Vagina (tissue), 2 donors: ENCODE measurements around the gene GOLGA1. TPM values are rescaled to one million over a fixed set of nuclear protein-coding genes. Genes with fewer than 3 reads are reported as not detected.

ENCODE experiments used
- DNase-seq, 2 donors: peaks; one replicate each; pipeline ENCODE4 v3.0.0-alpha.2; 2017; ENCODE audit errors: extremely low spot score in 2 of 2
- H3K27ac ChIP-seq: fragments of 200-600 bp; sonication (generic); one replicate; pipeline ENCODE4 v1.5.1; 2019
- H3K27me3 ChIP-seq: fragments of 200-600 bp; sonication (generic); one replicate; pipeline ENCODE4 v1.5.1; 2019
- H3K36me3 ChIP-seq, 2 donors: fragments of 200-600 bp; sonication (generic); one replicate each; pipeline ENCODE4 v1.5.1; 2017 to 2019
- H3K4me1 ChIP-seq: fragments of 200-600 bp; sonication (generic); one replicate; pipeline ENCODE4 v1.5.1; 2019
- H3K4me3 ChIP-seq, 2 donors: fragments of 200-600 bp; sonication (generic); 1 replicate in 1 of 2; 2 replicates in 1 of 2; pipeline ENCODE4 v1.5.1; 2016 to 2019
- H3K9me3 ChIP-seq: fragments of 200-600 bp; sonication (generic); one replicate; pipeline ENCODE4 v1.5.1; 2019
- CTCF ChIP-seq, 3 experiments: fragments of 450-650 bp in 2 of 3; fragments of 200-600 bp in 1 of 3; sonication (generic) in 1 of 3; IDR thresholded peaks; one replicate each; pipeline ENCODE4 v1.5.1; 2017 to 2019; ENCODE audit warnings: antibody characterized with exemption in 3 of 3, mild to moderate bottlenecking in 2 of 3, moderate library complexity in 2 of 3
- POLR2A ChIP-seq, 2 donors: fragments of 450-650 bp; IDR thresholded peaks; one replicate each; pipeline ENCODE4 v1.6.1; 2017; ENCODE audit warnings: antibody characterized with exemption in 2 of 2, mild to moderate bottlenecking in 2 of 2, moderate library complexity in 2 of 2
- POLR2AphosphoS5 ChIP-seq, 2 donors: sonication (generic); formaldehyde crosslinking; IDR thresholded peaks; one replicate each; pipeline ENCODE4 v1.9.0; 2017; ENCODE audit warnings: antibody characterized with exemption in 2 of 2, mild to moderate bottlenecking in 2 of 2, low read depth in 1 of 2; ENCODE audit not compliant: insufficient read depth in 1 of 2
- intact Hi-C: fragments of 100-400 bp; cut with DNase I; formaldehyde crosslinking; loops from one replicate; pipeline ENCODE4 v1.15.1; 2023
- total RNA-seq: library from RNA; depleted of rRNA; stranded (reverse); fragments of >200 nt; gene quantifications from one replicate; pipeline ENCODE4 v1.2.3, GENCODE V29; 2016

Gene GOLGA1
- total RNA-seq, 1 donor from 2014 or later = 14.7 TPM

GRCh38 chr9:124914753-124915405 is 26.0 kb downstream of the GOLGA1 start:
- Histone ChIP-seq H3K9me3 (no peaks in the 10 kb centered on the region), H3K4me3 (no peak overlapping the region), H3K36me3 (peaks cover 0 to 41% of the 10 kb centered on the region in 2 donors), H3K27ac (no peak overlapping the region), H3K4me1 (no peaks in the 10 kb centered on the region), H3K27me3 (no peaks in the 10 kb centered on the region)
- intact Hi-C loops = no loop called here
- no peak for DNase-seq
- TF ChIP-seq POLR2AphosphoS5 (IDR thresholded peaks at IDR 0.05; ENCODE audit: insufficient read depth in 1 of 2, low read depth in 1 of 2) (no peak), POLR2A (IDR thresholded peaks at IDR 0.05) (no peak), CTCF (IDR thresholded peaks at IDR 0.05) (no peak)

- TF ChIP-seq POLR2A (IDR thresholded peaks at IDR 0.05) (no peak), CTCF (IDR thresholded peaks at IDR 0.05) (no peak), POLR2AphosphoS5 (IDR thresholded peaks at IDR 0.05; ENCODE audit: insufficient read depth in 1 of 2, low read depth in 1 of 2) (no peak)
- Histone ChIP-seq H3K27me3 (no peaks in the 10 kb centered on the region), H3K4me1 (no peaks in the 10 kb centered on the region), H3K27ac (no peak overlapping the region), H3K36me3 (peaks cover 0 to 28% of the 10 kb centered on the region in 2 donors), H3K4me3 (no peak overlapping the region), H3K9me3 (no peaks in the 10 kb centered on the region)
- DNase-seq = no peak
- intact Hi-C loops = no loop called here
Observed at GRCh38 chr9:124913378-124913777, 27.5 kb downstream of the GOLGA1 start.

- no peaks in the 10 kb centered on the region for H3K9me3 ChIP-seq
- H3K27me3 ChIP-seq = no peaks in the 10 kb centered on the region
- no peak for DNase-seq
- TF ChIP-seq CTCF (IDR thresholded peaks at IDR 0.05) = no peak
- TF ChIP-seq POLR2AphosphoS5 (IDR thresholded peaks at IDR 0.05; ENCODE audit: insufficient read depth in 1 of 2, low read depth in 1 of 2) = no peak
- no peak for TF ChIP-seq POLR2A (IDR thresholded peaks at IDR 0.05)
- H3K36me3 ChIP-seq = peaks cover 0 to 26% of the 10 kb centered on the region in 2 donors
- H3K27ac ChIP-seq = no peak overlapping the region
- H3K4me3 ChIP-seq = no peak overlapping the region
- H3K4me1 ChIP-seq = no peaks in the 10 kb centered on the region
- intact Hi-C loops = no loop called here
Observed at GRCh38 chr9:124911766-124912165, 29.1 kb downstream of the GOLGA1 start.

GRCh38 chr9:124908098-124908497 is 32.8 kb downstream of the GOLGA1 start:
- peaks cover 0 to 16% of the 10 kb centered on the region in 2 donors for H3K36me3 ChIP-seq
- intact Hi-C loops = no loop called here
- no peaks in the 10 kb centered on the region for H3K9me3 ChIP-seq

More at GRCh38 chr9:124908098-124908497, 32.8 kb downstream of the GOLGA1 start:
- H3K27me3 ChIP-seq = no peaks in the 10 kb centered on the region
- H3K4me3 ChIP-seq = no peak overlapping the region
- TF ChIP-seq POLR2A (IDR thresholded peaks at IDR 0.05) (no peak), CTCF (IDR thresholded peaks at IDR 0.05) (no peak), POLR2AphosphoS5 (IDR thresholded peaks at IDR 0.05; ENCODE audit: insufficient read depth in 1 of 2, low read depth in 1 of 2) (no peak)
- H3K27ac ChIP-seq = no peak overlapping the region
- H3K4me1 ChIP-seq = no peaks in the 10 kb centered on the region
- DNase-seq = no peak
